A172 (cell line): ENCODE results near the gene TRIP13. TPM values are rescaled to one million over a fixed set of nuclear protein-coding genes. Genes with fewer than 3 reads are reported as not detected.
"Not testable (repeated sequence)": the region's sequence is repeated elsewhere in the genome, so short reads cannot be mapped to it uniquely, and the experiment has no call there.

Source experiments
- DNase-seq: peaks from one replicate; pipeline ENCODE4 v3.0.0-alpha.2; 2015; ENCODE audit warnings: low spot score
- total RNA-seq: library from RNA; depleted of rRNA; stranded (reverse); fragments of >200 nt; shearing (Covaris generic); gene quantifications from 2 replicates; pipeline ENCODE4 v1.2.3, GENCODE V29; 2014

TRIP13 gene
- total RNA-seq, 1 experiment from 2014 or later: 108 TPM

DNA sequence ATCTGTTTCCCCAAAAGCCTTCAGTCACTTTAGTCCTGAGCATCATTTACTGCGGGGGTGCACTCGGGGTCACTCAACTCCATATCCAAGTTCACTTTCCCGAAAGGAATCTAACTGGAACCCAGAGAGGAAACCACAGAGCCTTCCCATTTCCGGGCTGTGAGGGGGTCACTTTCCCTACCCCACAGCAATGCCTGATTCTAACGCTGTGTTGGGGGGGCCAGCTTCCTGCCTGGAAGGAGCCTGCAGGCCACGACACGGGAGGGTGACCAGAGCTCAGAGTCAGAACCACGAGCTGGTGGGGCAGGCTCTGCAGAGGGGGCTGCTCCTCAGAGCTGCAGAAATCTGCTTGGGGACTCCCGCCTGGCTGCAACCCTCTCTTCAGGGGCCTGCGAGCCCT is 20.4 kb upstream of the TRIP13 start:
- no peak for DNase-seq

DNA sequence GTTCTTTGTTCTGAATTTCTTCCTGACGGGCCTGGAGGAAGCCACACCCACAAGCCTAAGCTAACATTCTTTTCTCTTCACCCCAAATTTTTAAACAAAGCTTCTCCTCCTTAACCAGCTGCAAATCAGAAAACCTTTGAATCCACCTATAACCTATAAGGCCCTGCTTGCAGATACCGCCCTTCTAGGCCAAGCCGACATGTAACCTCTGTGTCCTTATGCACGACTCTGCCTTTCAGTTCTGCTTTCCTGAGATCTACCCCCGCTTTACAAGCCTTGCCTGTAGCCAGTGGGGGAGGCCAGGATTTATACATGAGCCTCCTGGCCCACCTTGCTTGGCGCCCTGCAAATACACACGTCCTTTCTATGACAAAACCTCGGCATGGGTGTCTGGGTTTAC is 19.4 kb upstream of the TRIP13 start:
- no peak for DNase-seq

DNA sequence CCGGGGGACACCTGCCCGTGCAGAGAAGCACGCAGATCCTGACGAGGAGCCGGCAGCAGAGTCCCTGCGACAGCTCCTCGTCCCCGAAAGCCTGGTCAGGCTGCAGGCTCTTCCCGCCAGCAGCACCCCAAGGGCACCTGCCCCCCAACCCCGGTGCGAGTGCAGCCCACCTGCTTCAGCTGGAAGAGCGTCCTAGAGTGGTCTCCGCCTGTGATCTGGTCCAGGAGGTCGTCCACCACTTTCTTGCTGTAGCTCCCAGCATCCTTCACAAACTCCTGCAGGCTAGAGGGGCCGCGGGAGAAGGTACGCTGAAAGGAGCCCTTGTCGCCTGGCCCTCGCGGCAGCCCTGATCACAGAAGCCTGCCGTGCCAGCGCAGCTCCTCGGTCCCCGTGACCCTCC is 16.8 kb upstream of the TRIP13 start:
- no peak for DNase-seq

DNA sequence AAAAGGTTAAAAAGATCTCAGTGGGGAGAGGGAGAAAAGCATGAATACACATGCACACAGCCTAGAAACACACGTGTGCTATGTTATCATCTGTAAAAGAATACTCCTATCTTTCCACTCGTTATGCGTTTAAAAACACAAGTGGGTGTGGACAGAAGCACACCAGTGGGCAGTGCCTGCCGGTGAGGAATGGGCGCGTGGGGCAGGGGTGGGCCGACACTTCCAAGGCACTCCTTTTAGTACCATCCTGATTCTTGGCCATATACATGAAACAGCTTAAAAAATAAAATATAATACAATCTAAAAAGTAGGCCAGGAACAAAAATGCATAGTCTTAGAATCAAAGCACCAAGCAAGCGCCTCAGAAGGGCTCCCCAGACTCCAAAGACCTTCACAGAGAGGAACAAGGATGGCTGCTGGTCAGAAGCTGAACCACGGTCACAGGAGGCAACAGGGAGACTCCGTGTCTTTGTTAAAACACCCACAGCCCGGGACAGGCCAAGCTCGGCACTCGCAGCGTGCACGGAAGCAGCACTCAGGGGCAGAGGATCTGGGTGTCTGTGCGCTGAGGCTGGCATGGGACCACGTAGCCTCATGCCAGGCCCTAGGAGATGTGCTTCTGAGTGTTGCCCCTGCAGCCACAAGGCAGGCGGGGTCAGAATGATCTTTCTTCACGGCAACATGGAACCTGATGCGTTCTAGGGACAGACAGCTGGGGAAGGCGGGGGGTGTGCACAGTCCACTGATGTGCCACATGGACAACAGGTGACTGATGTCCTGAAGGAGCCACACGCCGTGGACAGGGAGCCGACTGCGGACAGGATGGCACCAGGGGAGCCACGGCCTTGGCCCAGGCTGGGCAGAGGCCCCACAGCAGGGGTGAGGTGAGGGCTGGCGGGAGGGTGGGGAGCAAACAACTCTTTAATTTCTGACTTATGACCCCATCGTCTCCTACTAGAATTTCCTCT is 16.0 kb upstream of the TRIP13 start:
- DNase-seq: no peak

DNA sequence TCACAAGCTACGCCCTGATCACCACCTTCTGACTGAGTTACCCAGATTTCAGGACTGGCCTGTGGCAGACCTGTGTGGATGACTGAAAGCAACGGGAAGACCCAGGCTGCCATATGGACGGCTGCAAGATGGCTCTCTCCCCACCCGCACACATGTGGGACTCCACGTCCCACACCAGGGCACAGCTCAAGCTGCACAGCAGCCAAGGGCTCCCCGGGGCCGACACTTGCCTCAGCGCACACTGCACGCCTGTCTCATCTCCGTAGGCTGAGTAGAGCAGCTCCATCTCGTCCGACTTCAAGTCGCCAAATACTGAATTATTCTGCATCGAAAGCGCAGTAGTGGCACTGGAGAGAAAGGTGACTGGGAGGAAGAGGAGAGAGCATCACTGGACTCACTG is 14.6 kb upstream of the TRIP13 start:
- DNase-seq: no peak

DNA sequence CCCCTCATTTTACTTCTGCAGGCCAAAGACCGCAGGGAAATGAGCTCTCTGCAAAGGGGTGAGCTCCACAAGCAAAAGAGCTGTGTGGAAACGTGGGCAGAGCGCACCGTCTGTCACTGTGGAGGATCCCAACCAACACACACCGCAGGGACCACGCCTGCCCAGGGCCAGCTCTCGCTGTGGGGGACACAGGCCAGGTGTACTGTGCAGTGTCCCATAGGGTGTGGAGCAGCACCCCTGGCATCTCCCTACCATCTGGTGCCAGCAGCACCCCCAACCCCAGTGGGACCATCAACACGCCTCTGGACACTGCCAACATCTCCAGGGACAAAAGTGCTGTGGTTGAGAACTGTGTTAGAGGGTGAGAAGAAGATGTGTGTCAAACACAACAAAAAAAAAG is 14.0 kb upstream of the TRIP13 start:
- DNase-seq: not testable (repeated sequence)

DNA sequence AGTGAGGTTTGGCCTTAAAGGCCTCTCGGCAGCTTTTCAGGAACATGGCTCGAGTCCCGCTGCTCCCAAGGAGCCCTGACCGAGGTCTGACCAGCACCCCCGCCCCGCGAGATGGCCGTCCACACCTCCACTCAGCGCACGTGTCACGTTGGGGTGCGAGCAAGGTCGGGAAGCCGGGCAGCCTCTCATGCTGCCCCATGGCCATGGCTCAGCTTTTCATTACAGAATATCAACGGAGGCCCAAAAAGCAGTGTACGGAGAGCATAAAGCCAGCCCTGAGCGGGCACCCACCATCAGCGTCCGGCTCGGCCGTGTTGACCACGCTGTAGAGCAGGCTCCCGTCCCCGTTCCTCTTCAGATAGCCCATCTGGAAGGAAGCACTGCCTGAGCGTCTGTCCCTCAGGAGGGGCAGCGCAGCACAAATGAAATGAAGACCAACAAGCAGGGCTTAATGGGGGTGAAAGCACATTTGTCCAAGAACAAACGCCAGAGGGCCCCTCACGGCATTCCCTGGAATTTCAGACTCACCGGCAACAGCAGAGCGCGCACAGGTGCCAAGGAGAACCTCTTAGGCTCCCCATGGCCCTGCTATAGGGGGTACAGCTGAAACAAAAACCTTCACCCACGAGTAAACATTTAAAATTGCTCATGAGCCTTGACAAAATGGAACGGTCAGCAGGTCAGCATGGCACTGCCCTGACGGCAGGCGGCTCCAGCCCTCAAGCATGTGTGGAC is 11.7 kb upstream of the TRIP13 start:
- DNase-seq: no peak

DNA sequence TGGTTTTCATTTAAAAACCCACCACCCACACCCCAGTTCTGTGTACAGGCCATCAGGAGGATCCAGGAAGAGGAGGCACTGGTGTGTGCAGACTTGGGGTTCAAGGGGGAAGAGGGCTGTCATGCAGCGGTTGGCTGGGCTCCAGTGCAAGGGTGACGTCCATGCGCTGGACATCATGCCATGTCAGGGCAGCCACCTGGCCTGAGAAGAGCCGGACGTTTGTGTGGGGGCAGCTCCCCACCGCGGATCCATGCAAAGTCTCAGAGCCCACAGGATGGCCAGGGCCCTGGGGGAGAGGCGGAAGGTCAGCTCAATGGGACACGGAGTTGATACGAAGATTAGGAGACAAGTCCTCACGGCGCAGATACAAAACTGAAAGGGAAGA is 11.1 kb upstream of the TRIP13 start:
- no peak for DNase-seq

DNA sequence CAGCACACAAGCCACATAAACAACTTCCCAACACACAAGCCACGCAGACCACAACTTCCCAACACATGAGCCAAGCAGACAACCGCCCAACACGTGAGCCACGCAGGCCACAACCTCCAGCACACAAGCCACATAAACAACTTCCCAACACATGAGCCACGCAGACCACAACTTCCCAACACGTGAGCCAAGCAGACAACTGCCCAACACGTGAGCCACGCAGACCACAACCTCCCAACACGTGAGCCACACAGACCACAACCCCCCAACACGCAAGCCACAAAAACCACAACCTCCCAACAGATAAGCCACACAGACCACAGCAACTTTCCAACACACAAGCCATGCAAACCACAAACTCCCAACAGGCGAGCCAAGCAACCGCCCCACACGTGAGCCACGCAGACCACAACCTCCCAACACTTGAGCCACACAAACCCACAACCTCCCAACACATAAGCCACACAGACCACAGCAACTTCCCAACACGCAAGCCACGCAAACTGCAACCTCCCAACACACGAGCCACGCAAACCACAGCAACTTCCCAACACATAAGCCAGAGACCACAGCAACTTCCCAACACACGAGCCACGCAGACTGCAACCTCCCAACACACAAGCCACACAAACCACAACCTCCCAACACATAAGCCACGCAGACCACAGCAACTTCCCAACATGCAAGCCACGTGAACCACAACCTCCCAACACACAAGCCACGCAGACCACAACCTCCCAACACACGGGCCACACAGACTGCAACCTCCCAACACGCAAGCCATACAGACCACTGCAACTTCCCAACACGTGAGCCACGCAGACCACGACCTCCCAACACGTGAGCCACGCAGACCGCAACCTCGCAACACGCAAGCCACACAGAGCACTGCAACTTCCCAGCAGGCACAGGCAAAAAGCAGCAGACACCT is 10.2 kb upstream of the TRIP13 start:
- no peak for DNase-seq

DNA sequence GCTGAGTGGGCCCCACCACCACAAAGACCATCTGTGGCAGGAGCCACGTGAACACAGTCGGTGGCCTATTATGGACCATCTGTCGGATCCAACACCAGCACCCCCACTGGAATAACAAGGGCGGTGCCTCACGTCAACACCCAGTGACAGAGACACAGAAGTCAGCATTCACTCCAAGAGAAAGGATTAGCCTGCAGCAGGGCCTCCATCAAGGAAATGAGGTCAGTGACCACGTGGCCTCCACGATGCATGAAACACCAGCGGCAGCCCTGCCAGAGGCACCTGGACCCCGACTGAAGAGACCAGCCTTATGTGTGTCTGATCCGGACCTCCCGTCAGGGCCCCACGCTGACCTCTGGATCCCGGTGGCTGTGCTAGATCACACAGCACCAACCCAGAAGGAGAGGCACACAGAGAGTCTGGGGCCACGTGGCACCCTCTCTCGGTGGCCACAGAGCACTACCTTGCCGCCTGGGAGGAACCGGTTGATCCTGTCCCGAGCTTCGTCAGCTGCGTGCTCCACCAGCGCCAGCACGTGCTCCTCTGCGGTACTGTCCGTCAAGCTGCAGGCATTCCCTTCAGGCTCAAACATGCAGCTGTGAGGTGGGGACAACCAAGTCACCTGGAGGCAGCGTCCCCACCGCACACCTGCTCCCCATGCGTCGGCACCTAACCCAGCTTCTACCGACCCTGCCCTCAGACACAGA is 9.1 kb upstream of the TRIP13 start:
- DNase-seq: no peak

DNA sequence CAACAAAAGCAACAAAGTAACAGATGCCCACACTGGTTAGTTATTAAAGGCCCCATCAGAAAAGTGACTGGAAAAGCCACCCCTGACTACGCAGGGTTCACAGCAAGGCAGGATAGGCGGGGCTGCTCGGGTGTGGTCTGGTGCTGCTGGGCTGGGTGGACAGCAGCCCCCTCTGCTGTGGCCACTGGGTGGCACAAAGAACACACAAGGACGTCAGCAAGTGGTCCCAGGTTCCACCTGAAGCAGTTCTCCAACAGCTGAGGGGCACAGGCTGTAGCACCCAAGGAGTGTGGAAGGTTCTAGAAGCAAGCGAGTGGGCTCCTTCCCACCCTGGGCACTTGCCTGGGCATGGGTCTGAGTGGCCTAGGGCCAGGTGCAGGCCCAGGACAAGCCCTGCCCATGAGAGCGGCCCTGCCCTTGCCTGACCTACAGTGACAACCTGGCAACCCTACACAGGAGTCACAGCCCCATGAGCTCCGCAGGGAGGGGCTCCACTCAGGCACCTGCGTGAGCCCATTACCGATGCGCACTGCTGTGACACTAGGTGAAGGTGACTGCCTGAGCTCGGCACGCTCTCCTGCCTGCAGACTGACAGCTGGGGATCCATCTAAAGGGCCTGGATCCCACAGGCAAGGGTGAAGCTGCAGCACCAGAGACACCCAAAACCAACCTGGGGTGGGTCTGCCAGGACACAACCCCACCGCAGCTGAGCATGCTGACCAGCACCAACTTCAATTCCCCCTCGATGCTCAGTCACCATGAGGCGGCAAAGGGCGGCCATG is 8.1 kb upstream of the TRIP13 start:
- no peak for DNase-seq

DNA sequence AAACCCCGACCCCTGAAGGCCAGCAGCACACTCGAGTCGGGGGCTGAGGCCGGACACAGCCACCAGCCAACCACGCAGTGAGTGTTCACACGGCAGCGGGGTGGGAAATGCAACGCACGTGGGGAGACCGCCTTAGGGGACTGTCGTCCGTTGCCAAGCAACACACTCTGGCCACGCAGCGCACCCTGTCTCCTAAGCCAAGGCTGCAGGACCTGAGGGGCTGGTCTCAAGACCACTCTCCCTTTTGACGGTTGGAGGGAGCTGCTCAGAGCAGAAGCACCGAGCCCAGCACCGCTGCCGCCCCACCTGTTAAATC is 7.6 kb upstream of the TRIP13 start:
- no peak for DNase-seq

DNA sequence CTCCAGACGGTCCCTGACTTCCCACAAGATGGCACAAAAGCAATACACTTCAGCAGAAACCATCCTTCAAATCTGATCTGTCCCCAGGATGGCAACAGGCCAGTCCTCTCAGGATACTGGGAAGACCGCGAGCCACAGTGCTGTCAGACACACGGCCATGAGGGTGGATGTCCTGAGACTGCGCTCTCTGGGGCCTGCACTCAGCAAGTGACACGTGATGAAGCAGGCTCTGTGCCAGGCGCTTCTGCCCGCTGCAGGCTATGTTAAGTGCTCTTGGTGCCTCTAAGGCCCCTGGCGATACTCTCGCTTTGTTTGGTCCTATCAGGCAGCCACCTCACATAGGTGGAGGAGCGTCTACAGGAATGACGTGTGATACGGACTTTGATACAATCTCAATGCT is 7.2 kb upstream of the TRIP13 start:
- no peak for DNase-seq

DNA sequence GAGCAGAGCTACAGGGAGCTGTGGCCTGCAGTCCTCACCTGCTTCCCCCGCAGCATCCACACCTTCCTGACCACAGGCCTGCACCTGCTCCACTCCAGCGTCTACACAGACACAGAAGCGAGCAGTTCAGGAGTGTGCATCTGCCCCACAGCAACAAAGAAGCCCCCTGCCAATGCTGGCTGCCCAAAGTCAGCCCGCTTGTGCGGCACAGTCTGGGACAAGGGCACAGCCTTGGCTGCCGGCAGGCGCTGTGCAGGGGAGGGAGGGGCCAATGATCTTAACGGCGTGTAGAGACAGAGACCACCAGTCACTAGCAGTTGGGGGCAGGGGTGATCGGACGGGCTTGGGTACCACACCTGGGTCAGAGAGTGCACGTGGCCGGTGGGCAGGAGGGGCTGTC is 6.6 kb upstream of the TRIP13 start:
- DNase-seq: no peak

DNA sequence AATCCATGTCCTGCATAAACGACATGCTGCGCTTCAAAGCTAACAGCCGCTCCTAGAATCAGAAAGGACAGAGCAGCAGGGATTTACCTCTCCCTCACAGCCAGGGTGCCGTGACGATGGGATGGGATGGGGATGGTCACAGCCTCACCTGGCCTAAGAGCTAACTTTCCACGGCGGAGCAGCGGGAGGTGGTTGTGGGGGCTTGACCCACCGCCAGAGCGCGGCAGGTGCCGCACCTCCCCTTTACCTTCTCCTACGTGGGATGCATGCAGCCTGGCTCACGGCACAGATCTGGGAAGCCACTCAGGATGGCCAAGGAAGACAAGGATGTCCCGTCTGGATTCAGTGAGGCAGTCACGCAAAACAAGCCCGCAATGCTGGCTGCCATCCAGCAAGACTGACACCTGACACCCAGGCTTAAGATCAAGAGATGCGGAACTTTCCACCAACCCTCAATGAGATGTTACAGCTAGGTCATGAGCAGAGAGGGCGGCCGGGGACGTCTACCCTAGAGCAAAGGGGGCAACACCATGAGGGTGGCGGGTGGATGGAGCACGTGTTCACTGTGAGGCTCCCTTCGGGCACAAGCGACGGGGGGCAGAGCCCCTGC is 5.9 kb upstream of the TRIP13 start:
- no peak for DNase-seq

DNA sequence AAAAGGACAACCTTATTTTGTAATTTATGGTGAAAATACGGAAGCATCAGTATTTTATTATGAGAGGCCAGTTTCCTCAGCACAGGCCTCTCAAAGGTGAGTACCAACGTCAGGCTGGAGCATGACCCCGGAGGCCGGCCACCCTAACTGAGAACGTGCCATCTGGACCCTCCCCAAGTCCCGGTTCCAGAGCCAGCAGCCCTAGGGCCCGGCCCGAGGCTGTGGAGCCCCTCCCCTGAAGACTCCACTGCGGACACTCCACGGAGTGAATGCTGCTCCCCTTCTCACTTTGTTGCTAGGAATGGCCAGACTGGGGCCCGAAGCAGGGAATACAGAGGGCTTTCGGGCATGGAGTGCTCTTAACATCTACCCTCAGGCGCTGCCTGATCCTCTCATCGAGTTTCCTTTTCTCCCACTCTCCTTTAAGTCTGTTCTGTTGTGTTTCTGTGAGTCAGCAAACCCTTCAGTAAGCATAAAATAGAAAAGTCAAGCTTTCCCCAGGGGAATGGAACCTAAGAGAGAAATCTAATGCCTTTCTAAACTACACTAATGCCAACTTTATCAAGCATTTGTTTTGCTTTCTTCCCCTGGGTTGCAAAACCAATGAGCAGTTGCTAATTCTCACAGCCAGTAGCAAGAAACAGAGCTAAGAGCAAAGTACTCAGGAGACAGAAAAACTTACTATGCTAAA is 4.6 kb upstream of the TRIP13 start:
- no peak for DNase-seq

DNA sequence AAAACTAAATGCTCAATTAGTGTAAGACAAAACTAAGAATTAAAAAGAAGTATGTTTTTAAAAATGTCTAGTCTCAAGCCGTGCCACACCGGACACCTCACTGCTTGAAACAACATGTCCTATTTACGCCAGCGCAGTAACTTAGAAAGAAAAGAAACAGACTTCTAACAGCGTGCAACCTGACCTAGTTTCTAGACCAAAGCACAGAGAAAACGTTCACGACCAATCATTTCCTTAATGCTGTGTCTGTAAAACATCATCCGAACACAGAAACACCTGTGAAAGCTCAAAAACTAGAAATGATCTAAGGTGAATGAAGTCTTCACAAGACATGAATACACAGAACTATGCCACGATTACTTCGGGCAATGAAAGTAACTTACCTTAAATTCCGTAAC is 4.0 kb upstream of the TRIP13 start:
- no peak for DNase-seq

DNA sequence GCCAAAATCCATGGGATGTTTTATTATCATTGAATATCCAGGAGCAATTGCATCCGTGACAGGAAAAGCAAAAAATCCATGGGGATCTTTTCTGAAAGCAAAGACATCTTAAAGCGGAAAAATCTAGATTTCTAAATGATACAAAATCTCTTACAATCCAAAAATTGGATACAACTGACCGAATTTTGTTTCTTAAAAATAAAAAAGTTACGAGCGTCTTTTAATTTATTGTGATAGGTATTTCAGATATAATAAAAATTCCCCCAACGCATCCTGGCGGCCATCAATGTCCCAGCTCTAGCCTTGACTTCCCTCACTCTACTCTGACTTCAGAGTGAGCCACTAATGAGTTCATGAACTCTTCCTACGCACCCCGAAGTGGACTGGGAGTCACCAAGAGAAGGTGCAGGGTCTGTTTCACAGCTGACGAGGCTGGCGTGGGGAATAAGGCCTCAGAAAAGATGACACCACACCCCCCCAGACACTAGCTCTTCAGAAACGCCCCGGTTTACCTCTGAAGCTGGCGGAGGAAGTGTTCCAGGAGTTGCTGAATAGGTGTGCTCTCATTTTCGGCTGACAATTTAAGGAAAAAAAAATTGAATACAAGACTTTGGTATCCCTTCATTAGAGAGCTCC is 3.5 kb upstream of the TRIP13 start:
- no peak for DNase-seq

DNA sequence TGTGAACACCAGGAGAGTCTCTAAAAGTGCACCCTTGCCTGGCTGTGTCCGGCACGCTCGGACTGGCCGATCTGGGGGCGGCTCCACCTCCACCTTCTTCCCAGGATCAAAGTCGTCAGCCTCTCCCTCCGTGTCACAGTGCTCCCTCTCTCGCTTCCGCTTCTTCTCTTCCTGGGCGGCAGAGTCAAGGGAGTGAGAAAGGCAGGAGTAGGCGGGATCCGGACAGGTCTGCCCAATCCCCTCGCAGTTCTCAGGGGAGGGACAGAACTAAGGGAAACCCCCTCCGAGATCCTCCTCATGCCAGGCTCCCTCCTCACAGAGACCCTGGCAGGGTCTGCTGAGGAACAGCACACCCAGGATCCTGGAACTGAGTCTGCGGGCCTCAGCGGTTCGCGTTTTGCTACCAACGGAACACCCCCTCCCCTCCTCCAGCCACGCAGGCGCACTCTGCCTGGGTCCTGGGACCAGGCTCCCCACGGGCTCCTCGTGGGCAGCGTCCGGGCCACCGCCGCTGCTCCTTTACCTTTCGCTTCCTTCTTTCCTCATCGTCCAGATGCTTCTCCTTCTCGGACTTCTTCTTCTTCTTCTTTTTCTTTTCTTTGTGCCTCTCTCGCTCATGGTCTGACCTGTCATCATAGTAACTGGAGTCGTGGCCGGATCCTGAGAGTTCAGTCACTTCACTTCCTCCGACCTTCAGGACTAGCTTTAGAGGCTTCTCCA is 1.4 kb upstream of the TRIP13 start:
- DNase-seq: no peak
